GM12878 (cell line): ENCODE results near the gene PIEZO2. TPM values are rescaled to one million over a fixed set of nuclear protein-coding genes. Genes with fewer than 3 reads are reported as not detected.
A peak's percentile ranks its signal among the peaks of the same experiment; 100 is the strongest.

Source experiments
- ATAC-seq: fragments of 200-7000 bp; cut with Tn5 transposase; 3 replicates; pipeline ENCODE4 v1.9.1; 2020; ENCODE audit warnings: mild to moderate bottlenecking, moderate library complexity
- BruUV-seq: library from RNA; stranded (reverse); fragments of 400-500 nt; replicated peaks from 2 replicates; lab custom pipeline; 2021; lab: Mats Ljungman, UMichigan
- CTCF ChIA-PET: fragments of 300-600 bp; sonication (Branson Sonifier 250); formaldehyde crosslinking; extraction: SDS; loops from one replicate; lab custom pipeline; 2021; ENCODE audit warnings: inconsistent platforms; lab: Yijun Ruan, JAX
- POLR2A ChIA-PET: fragments of 350-600 bp; formaldehyde crosslinking; extraction: SDS; loops from one replicate; lab custom pipeline; 2021; ENCODE audit warnings: inconsistent platforms; lab: Charles Lee
- RAD21 ChIA-PET: fragments of 300-600 bp; sonication (Branson Sonifier 250); formaldehyde crosslinking; loops from one replicate; lab custom pipeline; 2023; ENCODE audit warnings: antibody characterized with exemption; ENCODE audit not compliant: unreplicated experiment; lab: Charles Lee
- SMC1A ChIA-PET: fragments of 300-600 bp; sonication (Branson Sonifier 250); formaldehyde crosslinking; loops from one replicate; lab custom pipeline; 2023; ENCODE audit not compliant: unreplicated experiment, uncharacterized antibody; lab: Charles Lee
- DNase-seq: peaks from one replicate; pipeline ENCODE4 v3.0.0-alpha.2; 2011; ENCODE audit warnings: low read depth, low spot score
- FAIRE-seq: peaks from 3 replicates; lab custom pipeline; 2011; peaks lifted over from hg19 to GRCh38; lab: Jason Lieb, UNC
- H2AFZ ChIP-seq: 2 replicates; pipeline ENCODE4 v1.6.0; 2011; ENCODE audit warnings: low read depth, low read length, control low read depth; ENCODE audit not compliant: control insufficient read depth
- H3K27ac ChIP-seq: 2 replicates; pipeline ENCODE4 v1.5.1; 2011; ENCODE audit warnings: control low read depth; ENCODE audit not compliant: control insufficient read depth, insufficient read depth
- H3K27me3 ChIP-seq, 2 experiments: replicated peaks in 1 of 2; 2 replicates each; pipeline versions ENCODE4 v1.6.0 to v1.6.1; 2011; ENCODE audit warnings: low read length in 1 of 2; ENCODE audit not compliant: control insufficient read depth in 2 of 2, insufficient read depth in 2 of 2
- H3K36me3 ChIP-seq, 2 experiments: 2 replicates each; pipeline ENCODE4 v1.5.1; 2011; ENCODE audit warnings: low read length in 1 of 2; ENCODE audit not compliant: control insufficient read depth in 2 of 2, insufficient read depth in 2 of 2
- H3K4me1 ChIP-seq: 2 replicates; pipeline ENCODE4 v1.6.1; 2011; ENCODE audit warnings: mild to moderate bottlenecking, low read length, moderate library complexity, mixed read lengths; ENCODE audit not compliant: control insufficient read depth, insufficient read depth
- H3K4me2 ChIP-seq: 2 replicates; pipeline ENCODE4 v1.6.0; 2011; ENCODE audit warnings: control low read depth; ENCODE audit not compliant: control insufficient read depth, insufficient read depth
- H3K4me3 ChIP-seq: fragments of 200-600 bp; sonication (generic); 2 replicates; pipeline ENCODE4 v1.5.1; 2016
- H3K79me2 ChIP-seq: 2 replicates; pipeline ENCODE4 v1.6.0; 2011; ENCODE audit warnings: low read length; ENCODE audit not compliant: control insufficient read depth, insufficient read depth
- H3K9ac ChIP-seq: 2 replicates; pipeline ENCODE4 v1.8.0; 2011; ENCODE audit warnings: low read length, control low read depth, mixed read lengths; ENCODE audit not compliant: control insufficient read depth, insufficient read depth
- H3K9me3 ChIP-seq: replicated peaks from 3 replicates; pipeline ENCODE4 v1.5.1; 2011; ENCODE audit warnings: mild to moderate bottlenecking, low read length; ENCODE audit not compliant: control insufficient read depth, insufficient read depth
- H4K20me1 ChIP-seq: 2 replicates; pipeline ENCODE4 v1.6.0; 2011; ENCODE audit not compliant: control insufficient read depth, insufficient read depth
- EGR1 ChIP-seq, 2 experiments: IDR thresholded peaks; 1 replicate in 1 of 2; 2 replicates in 1 of 2; pipeline ENCODE4 v1.6.1; 2011 to 2012; ENCODE audit warnings: low read depth in 2 of 2, low read length in 2 of 2, borderline replicate concordance in 1 of 2, mild to moderate bottlenecking in 1 of 2, moderate library complexity in 1 of 2
- EP300 ChIP-seq, 2 experiments: fragments of 150-350 bp in 1 of 2; IDR thresholded peaks; 2 replicates each; pipeline ENCODE4 v1.6.1; 2011 to 2012; ENCODE audit warnings: low read depth in 2 of 2, low read length in 2 of 2, borderline replicate concordance in 1 of 2, improper control_type of control experiment in 1 of 2, inconsistent platforms in 1 of 2; ENCODE audit not compliant: control insufficient read depth in 1 of 2
- HDGF ChIP-seq: fragments of 450-650 bp; IDR thresholded peaks from 2 replicates; pipeline ENCODE4 v1.6.1; 2016; ENCODE audit warnings: antibody characterized with exemption
- MEF2B ChIP-seq: fragments of 450-650 bp; IDR thresholded peaks from 2 replicates; pipeline ENCODE4 v1.6.1; 2018; ENCODE audit warnings: mild to moderate bottlenecking, moderate library complexity; ENCODE audit not compliant: partially characterized antibody, poor library complexity, severe bottlenecking
- MLLT1 ChIP-seq: fragments of 450-650 bp; IDR thresholded peaks from 2 replicates; pipeline ENCODE4 v1.6.1; 2016; ENCODE audit warnings: mild to moderate bottlenecking
- NBN ChIP-seq: fragments of 450-650 bp; IDR thresholded peaks from 2 replicates; pipeline ENCODE4 v1.6.1; 2016
- NFIC ChIP-seq: IDR thresholded peaks from 2 replicates; pipeline ENCODE4 v1.6.1; 2012; ENCODE audit warnings: low read depth, mild to moderate bottlenecking, inconsistent platforms, low read length, moderate library complexity
- NR2C2 ChIP-seq: IDR thresholded peaks from 2 replicates; pipeline ENCODE4 v1.6.1; 2011; ENCODE audit warnings: borderline replicate concordance, low read depth; ENCODE audit not compliant: control insufficient read depth, insufficient read length
- NRF1 ChIP-seq: conservative IDR thresholded peaks from 2 replicates; pipeline ENCODE4 v1.6.1; 2011; ENCODE audit warnings: mild to moderate bottlenecking, low read depth, low read length, improper control_type of control experiment
- ZBED1 ChIP-seq: IDR thresholded peaks from 2 replicates; pipeline ENCODE4 v1.6.1; 2016; ENCODE audit warnings: borderline replicate concordance
- ZBTB40 ChIP-seq: fragments of 450-650 bp; IDR thresholded peaks from 2 replicates; pipeline ENCODE4 v1.6.1; 2016; ENCODE audit warnings: mild to moderate bottlenecking, moderate library complexity, borderline replicate concordance
- ZNF24 ChIP-seq: fragments of 450-650 bp; IDR thresholded peaks from 2 replicates; pipeline ENCODE4 v1.6.1; 2017; ENCODE audit warnings: antibody characterized with exemption, mild to moderate bottlenecking
- WGBS: methylation state at CpG from one replicate; pipeline ENCODE4 v1.1.6; 2016; ENCODE audit warnings: low lambda C conversion rate; ENCODE audit not compliant: insufficient replicate concordance, insufficient coverage; ENCODE audit errors: missing lambda C conversion rate; 5-methylcytosine and 5-hydroxymethylcytosine counted together
- in situ Hi-C: fragments of 300-500 bp; cut with MboI; formaldehyde crosslinking; loops from 9 replicates; pipeline ENCODE4 v1.14.3; 2018; ENCODE audit warnings: mixed read lengths
- intact Hi-C: fragments of 100-400 bp; cut with micrococcal nuclease; formaldehyde crosslinking; loops from one replicate; pipeline ENCODE4 v1.14.2; 2022; ENCODE audit not compliant: unreplicated experiment
- polyA plus RNA-seq, 11 experiments: library from polyadenylated mRNA; depleted of rRNA in 4 of 11; unstranded in 6 of 11; stranded (reverse) in 5 of 11; fragments of >200 nt; fragmentation: Nextera tagmentation in 4 of 11; fragmentation: Illumina TruSeq in 1 of 11; extraction: Ambion mirVana in 4 of 11; extraction: Trizol in 1 of 11; gene quantifications; 1 replicate in 1 of 11; 2 replicates in 10 of 11; pipeline versions ENCODE4 v1.2.1 to v1.2.3, GENCODE V29; 2011 to 2016; ENCODE audit warnings: inconsistent platforms in 2 of 11, missing spikeins in 2 of 11, low read depth in 1 of 11
- total RNA-seq, 4 experiments: library from RNA; depleted of rRNA in 3 of 4; stranded (reverse); fragments of >200 nt in 3 of 4; fragmentation: Illumina TruSeq in 1 of 4; extraction: Trizol in 1 of 4; gene quantifications; 2 replicates each; pipeline versions ENCODE4 v1.2.1 to v1.2.3, GENCODE V29; 2013 to 2021
- TF ChIP-seq, protein P1 (sequence below): fragments of 450-650 bp; IDR thresholded peaks from 2 replicates; pipeline ENCODE4 v1.6.1; 2017; ENCODE audit warnings: low read depth, mild to moderate bottlenecking, moderate library complexity

PIEZO2 gene
- total and polyA plus RNA-seq, 10 of the 15 experiments (the other 5 are each of a cell fraction or from before 2014, with no cell fraction given) = 6.7 to 42.3 (median 27.4) TPM

- H2AFZ ChIP-seq = no peak overlapping the region; the same call in 1 of the 2 replicates
- no peaks in the 10 kb centered on the region; the same call in 2 of the 3 replicates for H3K9me3 ChIP-seq
- POLR2A ChIA-PET = interaction anchor here (0.7 to 1.8 kb wide), 5 partner anchors 10 to 76 kb away, joined by 3 to 4 read pairs (median 3); no protein-coding TSS in a partner anchor
- no peak overlapping the region for H3K4me3 ChIP-seq
- in situ Hi-C loops (loop anchor here (5.0 kb wide), 1 partner anchor 51 kb away; no protein-coding TSS in a partner anchor), intact Hi-C loops (loop anchor here (1.0 kb wide), 1 partner anchor 22 kb away; no protein-coding TSS in a partner anchor)
- RAD21 ChIA-PET = interaction anchor here (1.0 to 7.9 kb wide), 15 partner anchors 16 to 275 kb away, joined by 3 to 53 read pairs (median 7); no protein-coding TSS in a partner anchor
- H3K27ac ChIP-seq = peak overlapping the region; percentile 88
- no peaks in the 10 kb centered on the region for H3K27me3 ChIP-seq
- peaks cover 53% of the 10 kb centered on the region for H3K4me1 ChIP-seq
- DNase-seq = no peak
- WGBS = 51% methylated on average over 2 of the region's 2 CpGs
- no peaks in the 10 kb centered on the region for H4K20me1 ChIP-seq
- peak; percentile 57 for FAIRE-seq
- peak overlapping the region; percentile 46 for H3K4me2 ChIP-seq
- CTCF ChIA-PET = interaction anchor here (0.7 to 8.3 kb wide), 12 partner anchors 9 to 278 kb away, joined by 3 to 70 read pairs (median 4); no protein-coding TSS in a partner anchor
- SMC1A ChIA-PET = interaction anchor here (0.8 to 8.5 kb wide), 22 partner anchors 9 to 276 kb away, joined by 3 to 96 read pairs (median 6); partner anchors contain the start of gene PIEZO2
- H3K79me2 ChIP-seq = peaks cover 22% of the 10 kb centered on the region
- no TSS peak for BruUV-seq
- no peaks in the 10 kb centered on the region; a peak in 1 of 4 replicates for H3K36me3 ChIP-seq
- H3K9ac ChIP-seq = no peak overlapping the region
- ATAC-seq = peak; percentile 56
- no peak for TF ChIP-seq EGR1 (IDR thresholded peaks at IDR 0.05; ENCODE audit: borderline replicate concordance in 1 of 2, low read depth in 2 of 2, low read length in 2 of 2)
- TF ChIP-seq, protein P1, sequence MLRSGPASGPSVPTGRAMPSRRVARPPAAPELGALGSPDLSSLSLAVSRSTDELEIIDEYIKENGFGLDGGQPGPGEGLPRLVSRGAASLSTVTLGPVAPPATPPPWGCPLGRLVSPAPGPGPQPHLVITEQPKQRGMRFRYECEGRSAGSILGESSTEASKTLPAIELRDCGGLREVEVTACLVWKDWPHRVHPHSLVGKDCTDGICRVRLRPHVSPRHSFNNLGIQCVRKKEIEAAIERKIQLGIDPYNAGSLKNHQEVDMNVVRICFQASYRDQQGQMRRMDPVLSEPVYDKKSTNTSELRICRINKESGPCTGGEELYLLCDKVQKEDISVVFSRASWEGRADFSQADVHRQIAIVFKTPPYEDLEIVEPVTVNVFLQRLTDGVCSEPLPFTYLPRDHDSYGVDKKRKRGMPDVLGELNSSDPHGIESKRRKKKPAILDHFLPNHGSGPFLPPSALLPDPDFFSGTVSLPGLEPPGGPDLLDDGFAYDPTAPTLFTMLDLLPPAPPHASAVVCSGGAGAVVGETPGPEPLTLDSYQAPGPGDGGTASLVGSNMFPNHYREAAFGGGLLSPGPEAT = no peak; the same call in 1 of the 2 replicates
- 0 out of 4 replicates have a peak, but pooled peaks have one; percentile 15 to 31 for TF ChIP-seq EP300 (IDR thresholded peaks at IDR 0.05; ENCODE audit: borderline replicate concordance in 1 of 2, control insufficient read depth in 1 of 2, low read depth in 2 of 2, low read length in 2 of 2)
- TF ChIP-seq NBN = peak; percentile 54; the same call in 1 of the 2 replicates
- 0 out of 2 replicates have a peak, but pooled peaks have one; percentile 16 for TF ChIP-seq MLLT1
- 0 out of 2 replicates have a peak, but pooled peaks have one; percentile 19 for TF ChIP-seq ZNF24
- TF ChIP-seq ZBED1 = 0 out of 2 replicates have a peak, but pooled peaks have one; percentile 11
- TF ChIP-seq NFIC = peak; percentile 42; the same call in 1 of the 2 replicates
- no peak for TF ChIP-seq HDGF
- TF ChIP-seq MEF2B = peak; percentile 25
- no peak for TF ChIP-seq ZBTB40
- TF ChIP-seq NRF1 = no peak
- TF ChIP-seq NR2C2 = no peak
These were observed 273.6 kb downstream of the PIEZO2 start for GRCh38 chr18:10875811-10876210.
